Fibroblast of skin of right quadriceps (primary cell): ENCODE data around the gene KDM1B.
A peak's percentile ranks its signal among the peaks of the same experiment; 100 is the strongest.

Source experiments
- DNase-seq: peaks from one replicate; pipeline ENCODE4 v3.0.0-alpha.2; 2013

The KDM1B gene

DNA sequence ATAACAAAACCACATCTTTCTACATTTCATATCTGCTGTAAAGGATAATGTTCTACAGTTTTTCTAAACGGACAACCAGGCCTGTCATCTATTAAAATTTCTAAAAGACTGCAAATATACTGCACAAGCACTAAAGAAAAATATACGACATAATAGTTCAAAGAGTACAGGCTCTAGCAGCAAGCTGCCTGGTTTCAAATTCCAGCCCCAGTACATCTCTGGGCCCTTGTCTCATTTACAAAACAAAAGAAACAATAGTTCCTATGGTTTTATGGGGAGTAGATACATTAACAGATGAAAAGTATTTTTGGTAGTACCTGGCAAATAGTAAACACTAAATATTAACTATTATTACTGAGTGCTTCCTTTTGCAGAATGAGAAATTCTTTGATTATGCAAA lies 85.0 kb downstream of the KDM1B start:
- no peak for DNase-seq

DNA sequence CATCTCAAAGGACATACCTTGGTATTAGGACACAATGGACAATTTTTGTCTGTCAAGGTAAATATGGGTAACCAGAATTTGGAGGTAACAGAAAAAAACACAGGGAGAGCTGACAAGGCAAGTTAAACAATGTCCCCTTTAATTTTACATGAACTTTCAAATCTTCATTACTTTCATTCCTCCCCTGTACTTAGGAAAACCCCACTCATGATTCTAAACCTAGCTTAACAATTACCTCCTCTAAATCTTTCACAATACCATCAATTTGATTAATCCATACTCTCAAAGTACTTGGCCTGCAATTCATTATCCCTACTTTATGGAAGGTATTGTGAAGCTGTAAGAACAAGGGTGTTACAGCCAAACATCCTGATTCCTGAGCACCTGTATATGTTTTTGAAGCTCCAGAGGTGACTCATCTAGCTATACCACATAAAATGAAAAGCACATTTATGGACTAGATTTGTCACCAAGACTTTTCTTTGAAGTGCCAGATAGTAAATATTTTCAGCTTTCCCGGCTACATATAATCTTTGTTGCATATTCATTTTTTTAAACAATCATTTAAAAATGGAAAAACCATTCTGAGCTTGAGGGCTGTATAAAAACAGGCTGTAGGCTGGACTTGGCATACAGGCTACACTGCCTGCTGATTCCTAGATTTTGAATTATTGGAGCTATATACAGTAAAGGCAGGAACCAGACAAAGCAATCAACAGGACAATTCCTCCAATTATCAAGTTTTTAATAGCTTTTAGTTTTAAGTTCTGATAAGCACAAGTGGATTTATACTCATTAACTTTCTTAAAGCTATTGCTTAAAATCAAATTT lies 86.2 kb downstream of the KDM1B start:
- DNase-seq: peak; percentile 27

DNA sequence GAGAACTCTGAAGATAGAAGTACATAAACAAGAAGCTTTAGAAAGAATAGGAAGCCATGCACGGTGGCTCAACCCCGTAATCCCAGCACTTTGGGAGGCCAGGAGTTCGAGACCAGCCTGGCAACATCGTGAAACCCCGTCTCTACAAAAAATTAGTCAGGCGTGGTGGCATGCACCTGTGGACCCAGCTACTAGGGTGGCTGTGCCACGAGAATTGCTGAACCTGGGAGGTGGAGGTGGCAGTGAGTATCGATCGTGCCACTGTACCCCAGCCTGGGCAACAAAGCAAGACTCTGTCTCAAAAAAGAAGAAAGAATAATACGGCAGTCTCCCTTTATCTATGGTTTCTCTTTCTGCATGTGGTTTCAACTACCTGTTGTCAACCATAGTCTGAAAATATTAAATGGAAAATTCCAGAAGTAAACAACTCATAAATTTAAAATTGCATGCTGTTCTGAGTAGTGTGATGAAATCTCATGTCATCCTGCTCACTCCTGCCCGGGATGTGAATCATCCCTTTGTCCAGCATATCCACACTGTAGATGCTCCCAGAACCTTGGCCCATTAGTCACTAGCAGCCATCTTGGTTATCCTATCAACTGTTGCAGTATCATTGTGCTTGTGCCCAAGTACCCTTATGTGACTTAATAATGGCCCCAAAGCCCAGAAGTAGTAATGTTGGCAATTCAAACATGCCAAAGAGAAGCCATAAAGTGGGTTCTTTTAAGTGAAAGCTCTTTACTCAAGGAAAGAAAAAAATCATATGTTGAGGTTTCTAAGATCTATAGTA lies 87.0 kb downstream of the KDM1B start:
- peak; percentile 90 for DNase-seq

- no peak for DNase-seq
Measured at GRCh38 chr6:18243302-18243893, 88.2 kb downstream of the KDM1B start.

DNA sequence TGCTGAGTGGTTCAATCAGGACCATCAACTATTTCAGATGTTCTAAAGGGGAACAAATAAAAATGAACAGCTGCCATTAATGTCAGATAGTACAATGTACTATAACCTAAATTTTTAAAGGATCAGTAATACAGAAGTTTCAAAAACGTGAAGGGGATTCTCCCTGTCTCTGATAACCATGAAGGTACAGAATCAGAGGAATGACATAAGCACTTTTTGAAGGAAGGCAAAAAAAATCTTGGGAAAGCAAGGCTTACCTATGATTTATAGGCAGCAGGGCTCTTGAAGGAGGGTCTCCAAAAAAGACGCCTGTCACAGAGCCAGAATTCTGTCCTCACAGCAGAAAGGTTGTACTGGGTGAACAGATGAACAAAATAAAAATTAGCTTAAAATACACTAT lies 89.0 kb downstream of the KDM1B start:
- no peak for DNase-seq

DNA sequence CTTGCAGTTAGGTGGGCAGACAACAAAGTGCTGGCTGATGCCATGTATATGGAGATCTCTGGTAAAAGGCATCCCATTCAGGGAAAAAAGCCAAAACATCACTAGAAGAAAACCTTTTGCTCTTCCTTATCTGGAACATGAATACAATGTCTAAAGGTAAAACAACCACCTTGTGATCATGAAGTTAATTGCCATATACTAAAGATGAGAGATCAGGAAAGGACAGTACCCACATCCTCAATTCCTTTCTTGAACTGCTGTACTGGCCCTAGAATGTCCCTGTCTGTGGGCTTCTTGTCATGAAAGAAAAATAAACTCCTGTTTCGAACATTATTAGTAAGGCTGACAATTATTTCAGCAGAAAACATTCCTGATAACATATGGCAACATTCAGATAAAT lies 89.9 kb downstream of the KDM1B start:
- DNase-seq: no peak

DNA sequence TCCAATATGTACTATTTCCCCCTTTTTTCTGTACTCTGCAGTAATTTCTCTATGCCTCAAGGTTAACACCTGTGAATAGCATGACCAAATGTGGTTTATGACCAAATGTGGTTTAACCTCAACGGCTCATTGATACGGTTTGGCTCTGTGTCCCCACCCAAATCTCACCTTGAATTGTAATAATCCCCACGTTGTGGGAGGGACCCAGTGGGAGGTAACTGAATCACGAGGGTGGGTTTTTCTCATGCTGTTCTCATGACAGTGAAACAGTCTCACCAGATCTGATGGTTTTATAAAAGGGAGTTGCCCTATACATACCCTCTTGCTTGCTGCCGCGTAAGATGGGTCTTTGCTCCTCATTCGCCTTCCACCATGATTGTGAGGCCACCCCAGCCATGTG lies 90.4 kb downstream of the KDM1B start:
- DNase-seq: no peak

DNA sequence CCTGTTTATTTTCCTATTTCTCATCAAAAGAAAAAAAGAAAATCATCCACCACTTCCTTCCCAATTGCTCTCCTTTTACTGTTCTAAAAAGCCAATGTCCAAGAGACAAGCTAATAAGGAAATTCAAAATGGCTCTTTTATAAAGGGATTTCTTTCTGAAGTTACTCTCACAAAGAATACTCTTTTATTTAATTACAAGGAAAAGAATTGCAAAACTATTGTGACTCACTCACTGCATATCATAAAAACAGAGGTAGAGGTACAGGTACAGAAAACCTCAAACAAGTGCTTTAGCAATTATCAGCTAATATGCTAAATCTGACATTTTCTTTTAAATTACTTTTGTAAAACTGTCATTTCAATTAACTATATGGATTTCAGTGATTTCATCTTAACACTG lies 91.0 kb downstream of the KDM1B start:
- DNase-seq: no peak

DNA sequence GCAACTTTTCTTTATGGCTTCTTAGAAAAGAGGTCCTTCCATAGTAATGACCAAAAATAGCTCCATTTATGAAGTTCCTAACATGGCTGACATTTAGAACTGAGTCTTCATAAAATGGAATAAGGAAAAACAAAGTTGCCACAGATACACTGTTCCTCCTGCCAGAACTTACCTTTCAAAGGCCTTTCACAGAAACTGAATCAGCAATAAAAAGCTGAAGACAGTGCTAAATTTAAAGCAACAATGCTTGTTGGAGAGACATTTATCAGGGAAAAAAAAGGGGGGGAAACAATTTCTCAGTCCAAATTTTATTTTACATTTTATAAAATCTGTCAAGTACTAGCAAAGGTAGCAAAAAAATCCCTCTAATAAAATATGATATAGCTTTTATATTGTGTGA lies 91.8 kb downstream of the KDM1B start:
- no peak for DNase-seq

GRCh38 chr6:18248698-18249097 lies 93.5 kb downstream of the KDM1B start:
- DNase-seq: no peak

DNA sequence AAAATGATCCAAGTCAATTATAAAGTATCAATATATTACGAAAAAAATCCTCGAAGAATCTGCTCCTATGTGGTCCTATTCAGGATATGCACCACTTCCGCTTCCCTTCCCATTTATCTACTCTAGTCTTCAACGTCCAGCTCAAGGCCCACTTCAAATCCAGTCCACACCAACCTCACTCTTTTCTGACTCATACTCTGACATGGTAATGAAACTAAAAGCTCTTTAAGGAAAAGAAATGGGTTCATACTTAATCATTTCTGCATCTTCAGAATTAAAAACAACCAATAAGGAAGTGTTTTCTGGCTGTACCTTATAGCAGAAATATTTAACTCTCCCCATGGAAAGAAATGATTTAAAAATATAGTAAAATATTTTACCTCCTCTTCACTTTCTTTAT lies 94.0 kb downstream of the KDM1B start:
- DNase-seq: no peak

DNA sequence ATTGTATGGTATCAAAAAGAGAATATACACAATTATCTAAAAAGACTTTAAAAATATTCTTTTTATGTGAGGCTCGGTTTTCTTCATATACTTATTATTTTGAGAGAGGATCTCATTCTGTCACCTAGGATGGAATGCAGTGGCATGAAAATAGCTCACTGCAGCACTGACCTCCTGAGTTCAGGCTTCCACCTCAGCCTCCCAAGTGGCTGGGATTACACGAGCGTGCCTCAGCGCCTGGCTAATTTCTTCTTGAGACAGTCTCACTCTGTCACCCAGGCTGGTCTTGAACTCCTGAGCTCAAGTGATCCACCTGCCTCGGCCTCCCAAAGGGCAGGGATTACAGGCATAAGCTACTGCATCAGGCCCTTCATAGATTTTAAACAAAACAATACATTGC lies 98.4 kb downstream of the KDM1B start:
- DNase-seq: no peak

- no peak for DNase-seq
Measured at GRCh38 chr6:18254793-18255192, 99.6 kb downstream of the KDM1B start.

- DNase-seq: peak; percentile 11
Measured at GRCh38 chr6:18259675-18260447, 104.6 kb downstream of the KDM1B start.

DNA sequence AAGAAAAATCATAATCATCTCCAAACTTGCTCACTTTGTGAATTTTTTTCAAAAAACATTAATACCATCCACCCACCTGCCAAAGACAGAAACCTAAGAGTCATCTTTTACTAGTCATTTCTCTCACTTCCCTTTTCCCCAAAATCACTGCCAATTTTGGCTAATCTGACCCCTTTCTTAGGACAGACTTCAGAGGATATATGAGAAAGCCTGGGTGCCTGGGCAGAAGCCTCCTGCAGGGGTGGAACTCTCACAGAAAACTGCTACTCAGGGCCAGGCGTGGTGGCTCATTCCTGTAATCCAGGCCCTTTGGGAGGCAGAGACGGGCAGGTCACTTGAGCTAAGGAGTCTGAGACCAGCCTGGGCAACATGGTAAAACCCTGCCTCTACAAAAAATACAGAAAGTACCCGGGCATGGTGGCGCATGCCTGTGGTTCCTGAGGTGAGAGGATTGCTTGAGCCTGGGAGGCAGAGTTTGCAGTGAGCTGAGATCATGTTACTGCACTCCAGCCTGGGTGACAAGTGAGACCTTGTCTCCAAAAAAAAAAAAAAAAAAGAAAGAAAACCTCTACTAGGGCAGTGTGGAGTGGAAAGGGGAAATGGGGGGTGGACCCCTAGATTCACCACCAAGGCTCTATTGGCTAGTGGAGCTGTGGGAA lies 105.4 kb downstream of the KDM1B start:
- peak; percentile 36 for DNase-seq

DNA sequence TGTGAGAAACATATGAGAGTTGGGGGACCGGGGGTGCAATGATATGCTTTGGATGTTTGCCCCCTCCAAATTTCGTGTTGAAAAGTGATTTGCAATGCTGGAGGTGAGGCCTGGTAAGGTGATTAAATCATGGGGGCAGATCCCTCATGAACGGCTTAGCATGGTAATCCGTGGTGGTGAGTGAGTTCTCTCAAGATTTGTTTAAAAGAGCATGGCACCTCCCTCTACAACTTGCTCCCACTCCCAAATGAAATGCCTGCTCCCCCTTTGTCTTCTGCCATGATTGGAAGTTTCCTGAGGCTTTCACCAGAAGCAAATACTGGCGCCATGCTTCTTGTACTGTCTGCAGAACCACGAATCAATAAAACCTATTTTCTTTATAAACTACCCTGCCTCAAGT lies 106.7 kb downstream of the KDM1B start:
- no peak for DNase-seq

GRCh38 chr6:18262702-18263417 lies 107.6 kb downstream of the KDM1B start:
- peak; percentile 21 for DNase-seq

DNA sequence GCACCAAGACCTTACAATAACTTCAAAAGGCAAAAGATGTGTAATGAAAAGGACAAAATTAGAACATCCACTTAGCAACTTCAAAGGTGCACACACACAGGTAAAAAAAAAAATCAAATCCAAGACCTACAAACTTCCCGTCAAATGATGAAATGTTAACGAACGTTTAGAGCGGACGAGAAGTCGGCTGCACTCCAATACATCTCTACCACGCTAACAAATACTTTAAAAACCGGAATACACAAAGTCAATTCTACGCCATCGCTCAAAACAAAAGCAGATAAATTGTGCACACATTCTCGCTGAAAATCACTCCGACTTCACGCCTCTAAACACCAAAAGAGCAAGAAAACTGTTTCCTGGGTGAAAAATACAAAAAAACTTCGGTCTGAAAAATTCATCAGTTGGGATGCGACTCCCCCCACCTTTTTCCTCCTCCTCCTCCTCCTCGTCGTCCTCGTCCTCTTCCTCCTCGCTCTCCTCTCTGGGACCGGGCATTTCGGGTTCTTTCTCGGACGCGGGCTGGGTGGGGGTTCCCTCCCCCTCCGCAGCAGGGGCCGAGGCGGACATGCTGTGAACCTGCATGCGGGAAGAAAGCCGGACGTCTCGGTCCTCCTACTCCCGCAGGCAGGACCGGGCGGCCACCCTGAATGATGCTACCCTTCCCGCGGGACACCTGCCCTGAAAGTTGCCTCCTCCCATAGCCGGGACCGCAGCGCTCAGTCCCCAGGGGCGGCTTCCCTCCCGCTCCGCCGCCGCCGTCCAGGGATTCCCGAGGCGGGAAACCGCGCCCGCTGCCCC lies 108.4 kb downstream of the KDM1B start:
- peak; percentile 14 for DNase-seq

GRCh38 chr6:18264219-18264922 lies 109.1 kb downstream of the KDM1B start, which contains the start of gene DEK:
Gene DEK (minus strand): TSS chr6:18264530. CDS start chr6:18263987, 543 bp downstream.
- DNase-seq: peak; percentile 88

DNA sequence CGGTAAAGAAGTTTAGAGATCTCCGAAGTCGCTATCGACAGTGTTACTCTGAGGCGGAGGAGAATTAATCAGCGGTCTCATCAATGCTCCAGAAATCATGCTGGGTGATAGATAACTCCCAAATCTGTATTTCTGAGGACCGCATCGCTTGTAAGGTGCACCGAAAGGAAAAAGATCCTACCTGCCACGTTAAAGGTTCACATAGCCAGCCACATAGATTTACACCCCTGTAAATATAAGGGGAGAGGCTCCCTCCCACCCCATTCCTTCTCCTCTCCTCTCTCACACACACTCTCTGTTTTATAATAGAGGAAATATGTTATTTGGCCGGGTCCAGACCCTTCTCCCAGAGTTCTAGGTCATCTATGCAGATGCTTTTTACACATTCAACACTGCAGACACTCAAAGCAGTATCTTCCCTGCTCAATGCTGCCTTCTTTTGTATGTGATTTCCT lies 109.7 kb downstream of the KDM1B start:
- no peak for DNase-seq
